GM21529 (cell line): ENCODE data around the gene CRY2.

Source experiments
- ATAC-seq: cut with Tn5 transposase; IDR thresholded peaks from one replicate; pipeline ENCODE4 v1.9.1; 2021; ENCODE audit not compliant: unreplicated experiment

CRY2 gene

DNA sequence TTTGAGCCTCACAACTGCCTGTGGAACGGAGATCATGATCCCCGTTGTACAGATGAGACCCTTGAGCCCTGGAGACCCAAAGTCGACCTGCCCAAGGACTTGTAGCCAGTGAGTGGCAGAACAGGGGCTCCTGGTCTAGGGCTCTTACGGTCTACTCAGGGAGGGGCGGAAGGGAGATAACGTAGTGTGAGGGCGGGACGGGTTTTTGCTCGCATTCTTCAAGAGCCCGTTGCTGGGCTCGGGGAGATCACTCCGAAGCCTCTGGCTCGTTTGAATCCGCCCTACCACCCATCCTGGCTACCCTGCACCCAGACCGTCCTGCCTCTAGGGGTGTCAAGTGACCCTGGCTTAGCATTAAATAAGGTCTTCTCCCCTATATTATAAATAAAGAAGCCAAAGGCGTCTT lies 639 bp downstream of the CRY2 start:
- peak; percentile 14 for ATAC-seq

DNA sequence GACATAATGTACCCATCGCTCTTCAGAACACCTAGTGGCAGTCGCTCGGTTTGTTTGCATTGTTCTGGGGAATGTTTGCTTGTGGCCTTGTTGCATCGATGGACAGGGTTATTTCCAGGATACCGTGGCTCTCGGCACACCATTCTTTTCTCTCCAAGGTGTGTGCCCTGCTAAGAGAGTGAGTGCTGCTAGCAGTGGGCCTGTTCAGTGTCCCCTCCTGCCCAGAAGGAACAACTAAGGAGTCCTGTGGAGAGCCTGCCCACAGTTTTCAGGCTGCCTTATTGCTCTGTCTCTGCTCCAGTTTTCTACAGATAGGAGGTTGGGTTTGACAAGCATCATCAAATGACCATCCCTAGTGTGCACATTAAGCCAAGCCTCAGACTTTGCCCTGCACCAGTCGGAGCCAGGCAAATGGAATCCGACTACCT lies 1.4 kb downstream of the CRY2 start:
- no peak for ATAC-seq

DNA sequence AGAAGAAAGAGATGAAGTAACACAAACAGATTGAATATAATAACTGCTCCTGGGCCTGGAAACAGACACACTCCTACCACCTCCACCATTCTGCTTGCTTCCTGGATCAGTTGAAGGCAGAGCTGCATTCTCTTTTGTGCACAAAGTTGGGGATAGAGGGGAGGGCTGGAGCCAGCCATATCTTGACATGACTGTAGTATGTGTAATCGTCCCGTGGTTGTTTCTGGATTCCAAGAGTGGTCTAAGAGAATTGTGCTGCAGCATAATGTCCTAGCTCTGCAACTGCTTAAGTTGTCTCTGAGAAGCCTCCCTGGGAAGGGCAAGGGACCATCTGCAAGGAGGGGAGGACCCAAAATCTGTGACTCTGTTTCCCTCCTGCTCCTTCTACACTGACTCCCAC lies 3.2 kb downstream of the CRY2 start:
- ATAC-seq, result no peak

DNA sequence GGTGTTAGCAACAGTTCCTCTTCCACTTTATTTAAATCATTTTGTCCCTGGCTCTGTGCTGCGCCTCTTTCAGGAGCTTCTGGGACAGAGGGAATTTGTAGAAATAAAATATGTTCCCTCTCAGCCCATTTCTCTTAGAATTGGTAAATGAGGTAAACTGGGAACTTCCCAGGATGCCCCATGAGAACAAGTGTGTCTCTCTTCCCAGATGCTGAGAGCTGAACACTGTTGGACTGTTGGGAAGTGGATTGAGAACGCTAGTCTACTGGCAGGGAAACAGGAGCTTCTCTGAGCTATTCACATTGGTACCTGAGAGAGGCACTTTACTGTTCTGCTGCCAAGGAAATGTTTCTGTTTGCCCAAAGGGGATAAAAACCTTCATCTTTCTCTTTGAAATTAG lies 4.0 kb downstream of the CRY2 start:
- ATAC-seq, result no peak

DNA sequence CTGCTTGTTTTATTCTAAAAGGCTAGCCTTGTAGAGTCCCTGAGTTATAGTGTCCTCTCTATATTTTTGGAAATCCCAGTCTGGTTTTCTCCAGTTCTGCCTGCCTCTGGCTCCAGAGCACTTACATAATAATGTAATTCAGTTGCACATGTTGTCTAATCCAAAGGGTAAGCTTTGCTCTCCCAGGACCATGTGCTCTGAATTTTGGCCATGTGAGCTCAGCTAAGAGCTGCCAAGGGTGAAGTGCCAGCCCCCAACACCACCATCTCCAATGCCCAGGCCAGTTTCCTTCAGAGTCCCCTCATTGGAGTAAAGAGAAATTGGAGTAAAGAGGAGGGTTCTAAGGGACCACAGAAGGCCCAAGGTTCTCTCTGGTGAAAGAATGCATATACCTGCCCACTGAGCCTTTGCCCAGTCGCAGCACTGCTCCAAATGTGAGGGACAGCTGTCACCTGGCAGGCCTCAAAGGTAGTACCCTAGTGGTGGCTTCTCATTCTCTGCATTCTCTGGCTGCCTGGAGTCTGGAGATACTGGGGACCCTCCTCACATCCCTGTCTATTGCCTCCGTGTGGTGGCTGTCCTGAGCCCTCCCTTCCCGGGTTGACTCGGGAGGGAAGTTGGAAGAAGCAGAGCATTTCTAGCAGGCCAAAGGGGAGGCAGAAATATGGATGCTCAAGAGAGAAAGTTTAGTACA lies 4.9 kb downstream of the CRY2 start:
- peak; percentile 22 for ATAC-seq

DNA sequence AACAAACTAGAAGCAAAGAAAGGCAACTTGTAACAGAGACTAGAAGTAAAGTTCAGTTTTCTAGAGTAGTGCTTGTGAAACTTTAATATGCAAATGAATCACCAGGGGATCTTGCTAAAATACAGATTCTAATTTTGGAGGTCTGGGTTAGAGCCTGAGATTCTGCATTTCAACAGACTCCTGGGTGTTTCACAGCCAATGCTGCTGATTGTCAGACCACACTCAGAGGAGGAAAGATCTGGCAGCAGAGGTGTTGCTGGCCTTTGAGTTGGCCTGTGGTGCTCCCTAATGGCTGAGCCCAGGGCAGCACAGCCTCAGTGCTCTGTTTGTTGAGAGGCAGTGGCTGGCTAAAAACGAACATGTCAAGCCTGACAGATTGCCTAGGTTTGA lies 5.4 kb downstream of the CRY2 start:
- peak; percentile 61 for ATAC-seq

DNA sequence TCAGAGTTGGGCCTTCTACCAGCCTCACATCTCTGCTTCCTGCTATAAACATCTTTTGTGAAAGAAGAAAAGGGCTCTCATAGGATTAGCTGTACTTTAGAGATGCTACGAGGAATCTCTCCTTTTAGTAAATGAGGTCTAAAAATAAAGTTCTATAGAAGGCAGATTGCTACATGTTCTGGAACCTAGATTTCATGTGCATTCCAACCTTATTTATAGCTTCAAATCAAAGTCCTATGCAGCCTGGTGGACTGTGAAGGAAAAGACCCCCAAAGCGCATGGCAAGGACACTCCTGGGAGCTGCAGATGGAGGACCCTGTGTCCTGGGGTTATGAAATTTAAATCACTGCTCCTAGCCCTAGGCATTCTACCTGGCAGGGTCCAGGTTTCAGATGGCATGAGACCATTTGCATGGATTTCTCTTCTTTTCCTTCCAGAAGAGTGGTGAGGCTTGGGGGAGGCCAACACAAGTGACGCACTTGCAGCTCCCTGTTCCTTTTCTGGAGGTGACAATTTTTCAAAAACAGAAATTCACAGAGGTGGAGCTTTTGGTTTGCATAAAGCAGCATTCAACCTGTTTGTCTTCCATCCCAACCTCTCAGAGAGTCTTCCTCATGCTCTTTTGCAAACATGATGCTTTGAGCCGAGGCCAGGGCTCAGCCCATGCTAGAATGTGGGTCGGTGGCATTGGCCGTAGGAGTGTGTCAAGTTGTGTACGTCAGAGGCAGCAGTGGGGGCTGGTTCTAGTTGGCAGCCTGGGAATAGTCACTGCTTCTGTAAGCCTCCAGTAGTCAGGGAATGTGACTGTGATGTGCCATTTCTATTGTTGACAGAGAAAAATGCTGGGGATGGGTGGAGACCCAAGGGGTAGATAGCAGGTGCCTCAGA lies 6.3 kb downstream of the CRY2 start:
- no peak for ATAC-seq

DNA sequence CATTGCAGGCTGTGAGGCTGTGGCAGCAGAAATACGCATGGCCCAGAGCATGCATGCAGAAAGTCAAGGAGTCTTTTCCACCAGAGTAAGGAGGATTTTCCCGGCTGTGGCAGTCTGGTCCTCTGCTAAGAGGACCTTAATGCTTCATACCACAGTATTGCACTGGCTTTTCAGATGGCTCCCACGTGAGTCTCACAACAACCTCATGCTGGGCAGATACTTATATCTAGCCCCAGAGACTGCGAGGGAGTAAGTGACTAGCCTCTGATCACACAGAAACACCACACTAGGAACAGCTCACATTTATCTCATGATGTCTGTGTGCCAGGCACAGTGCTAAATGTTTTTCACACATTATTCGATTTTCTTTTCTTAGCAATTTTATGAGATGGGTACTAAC lies 8.0 kb downstream of the CRY2 start:
- no peak for ATAC-seq

DNA sequence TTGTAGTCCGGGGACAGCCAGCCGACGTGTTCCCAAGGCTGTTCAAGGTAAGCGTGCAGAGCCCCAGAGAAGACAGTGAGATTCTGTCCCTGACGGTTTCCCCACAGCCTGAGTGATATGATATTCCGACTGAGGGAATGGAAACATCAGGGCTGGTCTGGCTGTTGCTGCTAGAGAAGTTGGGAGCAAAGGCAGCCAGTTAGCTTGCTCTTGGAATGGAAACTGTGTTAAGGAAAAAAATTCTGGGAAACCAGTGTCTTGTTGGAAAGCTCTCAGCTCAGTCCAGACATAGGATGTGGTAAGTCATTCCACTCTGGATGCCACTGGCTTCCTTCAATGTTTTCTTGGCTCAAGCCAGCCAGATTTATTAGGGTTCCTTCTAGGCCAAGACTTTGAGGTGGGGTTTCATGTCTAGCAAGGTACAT lies 8.8 kb downstream of the CRY2 start:
- ATAC-seq, result no peak

DNA sequence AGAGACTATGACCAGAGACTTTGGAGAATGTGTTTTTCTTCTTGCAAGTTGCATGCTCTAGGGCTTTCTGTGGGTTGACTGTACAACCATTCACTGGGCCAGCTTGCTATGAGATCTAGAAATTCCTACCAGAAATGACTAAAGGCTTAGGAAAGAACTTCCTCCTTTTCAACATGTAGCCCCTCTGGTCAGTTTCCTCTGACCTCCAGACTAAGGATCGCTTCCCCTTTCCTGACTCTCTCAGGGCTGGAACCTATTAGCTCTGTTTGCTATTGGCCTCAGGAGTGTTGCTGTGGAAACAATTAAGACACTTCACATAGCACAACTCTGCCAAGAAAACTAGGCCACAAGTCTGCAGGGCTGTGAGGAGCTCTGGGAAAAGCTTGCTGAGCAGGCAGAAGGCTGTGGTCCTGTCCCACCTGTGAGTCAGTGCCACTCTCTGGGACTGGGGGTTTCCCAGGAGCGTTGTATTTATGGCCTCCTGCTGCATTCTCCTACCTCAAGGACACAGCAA lies 10.7 kb downstream of the CRY2 start:
- ATAC-seq, result no peak

DNA sequence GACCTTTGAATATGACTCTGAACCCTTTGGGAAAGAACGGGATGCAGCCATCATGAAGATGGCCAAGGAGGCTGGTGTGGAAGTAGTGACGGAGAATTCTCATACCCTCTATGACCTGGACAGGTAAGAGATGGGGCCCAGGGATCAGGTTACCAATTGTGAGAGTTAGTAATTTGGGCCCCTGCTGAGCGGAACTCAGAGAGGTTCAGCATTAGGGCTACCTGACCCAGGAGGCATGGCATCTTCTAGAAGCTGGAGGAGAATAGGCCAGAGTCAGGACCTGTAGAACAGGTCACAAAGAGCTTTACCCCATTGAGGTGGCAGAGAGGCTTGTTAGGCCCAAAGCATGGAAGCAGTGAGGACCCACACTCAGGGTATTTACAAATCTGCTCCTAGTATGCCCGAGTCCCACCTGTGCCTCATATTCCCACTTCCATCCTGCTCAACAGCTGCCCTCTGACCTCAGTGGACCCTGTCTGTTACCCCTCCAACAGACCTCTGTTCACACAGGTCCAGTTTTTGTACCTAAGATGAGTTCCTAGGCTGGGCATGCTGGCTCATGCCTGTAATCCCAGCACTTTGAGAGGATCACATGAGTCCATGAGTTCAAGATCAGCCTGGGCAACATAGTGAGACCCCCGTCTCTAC lies 11.6 kb downstream of the CRY2 start:
- no peak for ATAC-seq

DNA sequence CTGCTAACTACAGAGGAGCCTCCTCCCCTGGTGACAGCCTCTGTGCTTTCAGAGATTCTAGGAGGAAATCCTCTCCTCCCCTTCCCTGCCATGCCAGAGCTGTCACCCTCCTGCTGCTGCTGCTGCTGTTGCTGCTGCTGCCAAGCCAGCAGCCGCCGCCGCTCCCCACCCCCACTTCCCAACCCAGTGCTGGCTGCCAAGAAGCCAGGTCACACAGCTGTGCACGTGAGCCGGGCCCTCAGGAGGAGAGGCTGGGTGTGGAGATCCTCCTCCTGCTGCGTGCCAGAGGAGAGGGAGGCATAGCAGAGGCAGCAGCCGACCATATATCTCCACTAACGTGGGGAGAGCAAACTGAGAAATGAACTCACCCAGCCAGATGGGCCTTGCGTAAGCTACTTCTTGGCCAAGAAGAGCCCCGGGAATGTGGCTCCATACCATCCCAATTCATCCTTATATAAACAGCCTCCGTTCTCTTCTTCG lies 12.4 kb downstream of the CRY2 start:
- ATAC-seq, result no peak

DNA sequence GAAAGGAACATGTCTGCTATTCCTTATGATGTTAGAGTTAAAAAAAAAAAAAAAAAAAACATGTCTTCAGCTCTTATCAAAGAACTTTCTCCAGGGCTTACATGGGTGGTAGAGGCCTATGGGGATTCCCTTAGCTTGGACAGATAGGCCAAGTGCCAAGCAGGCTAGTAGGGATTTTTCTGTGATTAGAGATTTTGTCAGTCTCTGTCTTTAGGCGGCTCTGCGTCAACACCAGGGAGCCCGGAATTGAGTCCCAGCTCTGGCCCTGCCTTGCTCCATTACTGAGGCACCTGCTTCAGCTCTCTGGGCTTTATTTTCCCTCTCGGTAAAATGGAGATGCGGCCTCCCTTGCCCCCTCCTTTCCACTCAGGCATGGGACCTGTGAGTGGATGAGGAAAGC lies 13.1 kb downstream of the CRY2 start:
- ATAC-seq, result no peak

DNA sequence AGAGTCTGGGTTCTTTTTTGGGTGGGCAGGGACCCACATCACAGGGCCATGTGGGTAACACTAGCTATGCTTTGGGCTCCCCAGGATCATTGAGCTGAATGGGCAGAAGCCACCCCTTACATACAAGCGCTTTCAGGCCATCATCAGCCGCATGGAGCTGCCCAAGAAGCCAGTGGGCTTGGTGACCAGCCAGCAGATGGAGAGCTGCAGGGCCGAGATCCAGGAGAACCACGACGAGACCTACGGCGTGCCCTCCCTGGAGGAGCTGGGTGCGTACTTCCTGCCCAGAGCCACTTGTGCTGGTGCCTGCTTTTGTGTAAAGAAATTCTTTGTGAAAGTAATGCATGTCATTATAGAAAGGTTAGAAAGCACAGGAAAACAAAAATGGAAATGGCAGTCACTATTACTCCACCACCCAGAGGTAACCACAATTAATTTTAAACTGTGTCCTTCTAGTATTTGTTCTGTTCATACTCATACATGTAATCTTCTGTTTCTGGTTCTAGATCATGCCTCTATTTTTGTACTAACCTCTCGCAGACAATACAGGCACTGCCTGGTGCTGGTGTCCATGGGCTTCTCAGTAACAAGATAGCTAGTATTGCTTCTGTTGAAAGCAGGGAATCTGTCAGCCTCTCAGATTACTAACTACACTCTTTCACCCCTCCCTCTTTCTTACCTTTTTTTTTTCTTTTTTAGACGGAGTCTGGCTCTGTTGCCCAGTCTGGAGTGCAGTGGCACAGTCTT lies 13.7 kb downstream of the CRY2 start:
- ATAC-seq, result no peak

DNA sequence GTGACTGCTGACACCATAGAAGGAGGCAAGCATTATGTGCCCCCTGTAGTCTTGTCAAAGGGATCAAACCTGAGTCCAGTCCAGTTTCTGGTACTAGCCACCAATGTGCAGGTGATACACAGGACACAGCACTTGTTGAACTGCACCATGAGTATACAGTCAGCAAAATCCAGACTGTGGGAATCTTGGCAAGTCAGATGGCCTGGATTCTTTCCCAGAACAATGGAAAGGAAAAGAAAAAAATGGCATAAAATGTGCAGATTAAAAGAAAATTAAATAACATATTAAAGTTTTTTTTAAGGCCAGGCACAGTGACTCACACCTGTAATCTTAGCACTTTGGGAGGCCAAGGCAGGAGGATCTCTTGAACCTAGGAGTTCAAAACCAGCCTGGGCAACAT lies 16.8 kb downstream of the CRY2 start:
- no peak for ATAC-seq

DNA sequence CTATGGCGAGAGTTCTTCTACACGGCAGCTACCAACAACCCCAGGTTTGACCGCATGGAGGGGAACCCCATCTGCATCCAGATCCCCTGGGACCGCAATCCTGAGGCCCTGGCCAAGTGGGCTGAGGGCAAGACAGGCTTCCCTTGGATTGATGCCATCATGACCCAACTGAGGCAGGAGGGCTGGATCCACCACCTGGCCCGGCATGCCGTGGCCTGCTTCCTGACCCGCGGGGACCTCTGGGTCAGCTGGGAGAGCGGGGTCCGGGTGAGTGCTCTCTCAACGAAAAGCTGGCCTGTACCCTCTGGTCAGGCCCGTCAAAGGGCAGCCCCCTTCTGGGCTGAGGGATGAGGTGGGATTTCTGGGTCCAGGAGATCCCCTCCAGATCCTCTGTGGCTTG lies 22.3 kb downstream of the CRY2 start:
- ATAC-seq, result no peak

DNA sequence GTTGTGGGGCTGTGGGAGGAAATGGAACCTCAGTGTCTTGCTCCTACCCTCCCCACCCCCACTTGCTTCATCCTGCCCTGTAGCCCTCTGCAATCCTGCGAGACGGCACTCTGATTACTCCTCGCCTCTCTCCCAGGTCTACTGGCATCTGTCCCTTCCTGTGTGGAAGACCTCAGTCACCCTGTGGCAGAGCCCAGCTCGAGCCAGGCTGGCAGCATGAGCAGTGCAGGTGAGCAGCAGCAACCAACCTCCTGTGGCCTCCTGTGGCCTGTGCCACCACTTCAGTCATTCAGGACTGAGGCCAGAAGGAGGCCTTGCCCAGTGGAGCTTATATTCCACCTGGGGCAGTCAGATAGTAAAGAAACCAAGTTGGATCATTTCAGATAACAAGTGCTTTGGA lies 23.4 kb downstream of the CRY2 start:
- ATAC-seq, result no peak

DNA sequence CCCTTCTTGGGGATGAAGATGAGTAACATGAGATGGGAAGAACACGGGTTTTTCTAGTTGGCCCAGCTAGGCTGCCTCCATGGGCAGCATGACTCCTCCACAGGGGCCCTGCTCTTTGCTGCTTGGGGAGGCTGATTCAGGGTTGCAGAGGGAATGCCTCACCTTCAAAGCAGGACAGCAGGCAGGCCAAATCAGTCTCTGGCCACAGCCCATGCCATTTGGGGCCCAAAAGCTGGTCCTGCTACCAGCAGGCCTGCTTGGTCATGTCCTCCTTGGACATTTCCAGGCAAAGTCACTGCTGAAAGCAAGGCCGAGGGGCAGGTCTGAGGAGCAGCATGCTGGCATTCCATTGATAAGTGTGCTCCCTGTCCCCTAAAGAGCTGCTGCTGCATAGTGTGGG lies 24.4 kb downstream of the CRY2 start:
- no peak for ATAC-seq

DNA sequence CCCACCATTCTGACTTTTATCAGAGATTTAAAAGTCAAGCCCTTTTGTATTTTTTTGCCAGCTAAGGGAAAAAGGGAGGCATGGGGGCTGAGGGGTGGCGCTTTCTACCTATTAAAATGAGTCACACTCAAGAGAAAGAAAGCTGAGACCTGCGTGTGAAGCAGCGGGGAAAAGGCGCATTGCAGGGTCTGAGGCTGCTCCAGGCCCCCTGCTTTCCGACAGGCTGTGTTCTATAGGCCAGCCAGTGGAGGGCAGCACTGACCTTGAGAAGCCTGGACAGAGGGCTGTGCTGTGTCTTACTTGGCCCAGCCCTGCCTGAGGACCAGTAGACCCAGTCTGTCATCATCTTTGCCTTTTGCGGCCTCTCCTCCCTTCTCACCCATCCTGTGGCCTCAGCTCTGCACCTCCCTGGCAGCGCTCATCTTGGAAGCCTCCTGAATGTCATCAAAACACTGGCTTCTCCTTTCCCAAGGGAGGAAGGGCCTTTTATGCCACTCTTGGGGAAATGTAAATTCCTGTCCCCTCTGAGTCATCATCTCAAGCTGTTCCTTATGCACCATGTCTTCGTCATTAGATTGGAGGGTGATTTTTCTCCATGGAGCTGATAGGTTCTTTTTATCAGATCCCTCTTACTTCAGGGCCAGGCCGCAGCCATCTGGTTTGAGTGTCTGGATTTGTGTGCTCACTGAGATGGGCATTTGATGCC lies 25.5 kb downstream of the CRY2 start:
- no peak for ATAC-seq

DNA sequence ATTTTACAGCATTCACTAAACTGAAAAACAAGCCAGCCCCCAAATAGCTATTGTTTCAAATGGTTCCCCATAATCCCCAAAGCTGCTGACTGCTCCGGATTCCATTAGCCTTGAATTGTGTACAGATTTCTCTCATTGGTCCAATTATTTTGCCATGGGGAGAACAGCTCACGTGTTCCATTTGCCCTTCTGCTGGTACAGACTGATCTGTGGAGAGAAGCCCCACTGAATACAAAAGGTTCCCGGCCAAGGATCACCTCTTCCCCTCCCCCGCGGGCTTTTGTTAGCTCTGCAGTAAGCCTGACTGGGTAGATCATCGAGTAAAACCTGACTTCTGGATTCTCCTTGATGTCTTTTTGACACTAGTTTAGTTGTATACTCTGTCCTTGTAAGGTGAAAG lies 29.1 kb downstream of the CRY2 start:
- no peak for ATAC-seq
